SKM-1 treated with dmso at 0.1 percent for 144 hours (cell line): ENCODE results near the gene TRIM63.

Experiments
- DNase-seq: peaks from one replicate; lab custom pipeline; 2025; ENCODE audit not compliant: unreplicated experiment; lab: John Stamatoyannopoulos, UW

TRIM63 gene

DNA sequence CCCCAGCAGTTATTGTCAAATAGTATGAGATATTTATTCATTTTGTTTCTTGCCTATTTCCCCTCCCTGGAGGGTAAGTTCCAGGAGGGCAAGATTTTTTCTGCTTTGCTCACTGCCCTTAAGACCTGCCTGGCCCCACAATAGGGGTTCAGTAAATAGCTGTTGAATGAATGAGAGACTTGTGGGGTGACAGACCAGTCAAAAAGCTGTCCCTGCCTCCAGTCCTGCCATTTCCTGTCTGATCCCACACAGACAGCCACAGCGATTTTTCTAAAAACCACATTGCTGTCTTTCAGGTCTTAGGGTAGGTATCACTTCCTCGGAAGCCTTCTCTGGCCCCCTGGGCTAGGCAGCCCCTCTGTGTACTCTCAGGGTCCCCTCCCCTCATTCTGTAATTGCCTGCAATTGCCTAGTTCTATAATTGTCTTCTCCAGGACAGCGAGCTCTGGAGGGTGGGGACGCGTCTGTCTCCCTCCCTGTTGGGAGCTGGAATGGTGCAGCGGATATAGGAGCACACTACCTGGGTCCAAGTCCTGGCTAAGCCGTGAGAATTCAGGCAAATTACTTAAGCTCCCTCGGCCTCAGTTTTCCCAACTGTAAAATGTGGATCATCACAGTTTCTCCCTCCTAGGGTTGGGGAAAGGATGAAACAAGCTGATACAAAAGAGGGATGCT, 47.7 kb downstream of the TRIM63 start:
- peak; percentile 26 for DNase-seq

- no peak for DNase-seq
Observed at GRCh38 chr1:26017606-26018005, 49.8 kb downstream of the TRIM63 start.

DNA sequence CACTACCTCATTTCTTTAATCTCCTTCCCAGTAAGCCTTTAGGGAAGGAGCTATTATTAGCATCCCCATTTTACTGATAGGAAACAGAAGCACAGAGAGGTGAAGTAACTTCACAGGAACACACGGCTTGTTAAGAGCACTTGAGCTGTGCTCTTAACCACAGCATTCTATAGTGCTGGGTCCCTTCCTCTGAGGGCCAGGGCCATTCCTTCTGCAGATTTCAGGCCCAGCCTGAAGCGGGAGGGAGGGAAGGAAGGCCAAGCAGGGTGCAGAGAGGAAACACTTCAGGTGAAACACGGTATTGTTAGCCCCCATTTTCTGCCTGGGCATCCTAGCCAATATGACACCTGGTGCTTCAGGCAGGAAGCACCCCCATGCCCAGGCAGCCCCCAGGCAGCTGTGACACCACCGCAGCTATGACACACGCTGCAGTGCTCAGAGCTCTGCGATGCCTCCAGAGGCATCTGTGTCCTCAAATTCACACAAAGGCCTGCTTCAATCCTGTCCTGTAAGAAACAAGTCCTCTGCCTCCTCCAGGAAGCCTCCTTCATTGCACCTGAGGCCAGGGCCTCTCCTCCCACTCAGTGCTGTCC, 50.4 kb downstream of the TRIM63 start:
- peak; percentile 51 for DNase-seq

DNA sequence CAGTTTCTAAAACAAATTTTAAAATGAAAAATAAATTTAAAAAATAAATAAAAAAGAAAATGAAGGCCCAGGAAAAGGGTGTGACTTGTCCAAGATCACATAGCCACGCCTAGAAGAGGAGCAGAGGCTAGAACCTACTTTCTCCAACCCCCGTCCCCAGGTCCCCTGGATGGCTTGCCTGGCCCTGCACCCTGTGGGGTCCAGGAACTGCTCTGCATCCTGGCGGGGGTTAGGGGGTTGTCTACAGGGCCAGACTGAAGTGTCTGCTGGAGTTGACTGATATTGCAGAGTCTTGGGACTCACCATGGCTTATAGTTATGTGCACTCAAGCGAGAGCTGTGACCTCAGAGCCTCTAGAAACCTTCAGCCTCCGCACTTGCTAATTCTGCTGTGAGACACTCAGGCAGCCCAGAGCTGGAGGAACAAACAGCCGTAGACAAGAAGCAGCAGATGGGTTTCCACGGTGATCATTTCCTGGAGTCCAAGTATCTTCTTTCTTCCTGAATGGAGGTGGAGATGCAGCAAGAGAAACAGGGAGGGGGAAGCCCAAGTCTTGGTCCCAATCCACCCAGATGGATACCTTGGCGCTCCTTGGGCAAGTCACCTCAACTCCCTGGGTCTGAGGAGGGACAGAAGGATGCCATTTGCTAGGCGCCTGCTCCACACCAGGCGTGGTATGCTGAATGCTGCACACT, 51.0 kb downstream of the TRIM63 start:
- DNase-seq = peak; percentile 71

GRCh38 chr1:26015358-26015757, 52.1 kb downstream of the TRIM63 start:
- peak; percentile 90 for DNase-seq

DNA sequence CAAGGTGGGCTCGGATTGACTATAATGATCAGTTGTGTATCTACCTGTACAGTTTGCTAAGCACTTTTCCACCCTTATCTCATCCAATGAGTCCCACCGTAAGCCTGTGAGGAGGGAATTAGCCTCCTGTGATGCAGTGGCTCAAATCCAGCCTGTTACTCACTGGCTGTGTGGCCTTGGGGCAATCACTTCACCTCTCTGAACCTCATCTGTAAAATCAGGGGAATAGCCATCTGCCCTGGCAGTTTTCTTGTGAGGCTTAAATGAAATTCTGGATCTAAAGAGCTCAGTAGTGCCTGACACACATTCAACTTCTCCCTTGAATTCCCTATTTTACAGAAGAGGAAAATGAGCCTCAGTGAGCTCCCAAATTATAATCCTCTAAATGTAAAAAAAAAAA, 53.3 kb downstream of the TRIM63 start:
- no peak for DNase-seq

DNA sequence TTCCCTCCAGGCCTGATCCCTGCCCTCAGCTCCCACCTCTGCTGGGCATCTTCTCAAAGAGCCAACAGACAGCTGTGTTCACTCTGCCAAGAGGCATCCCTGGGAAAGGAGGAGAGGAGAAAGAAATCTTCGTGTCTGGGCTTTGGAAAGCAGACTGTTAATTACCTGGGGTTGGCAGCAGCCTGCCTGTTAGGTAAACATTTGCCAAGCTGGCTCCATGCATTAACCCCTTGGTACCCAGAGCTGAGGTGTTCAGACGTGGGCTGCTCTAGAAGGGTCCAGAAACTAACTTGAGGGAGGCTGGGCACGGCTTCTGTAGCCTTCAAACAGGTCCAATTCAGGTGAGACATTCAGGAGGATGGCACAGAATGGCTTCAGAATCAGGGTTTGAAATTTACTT, 54.6 kb downstream of the TRIM63 start:
- DNase-seq = no peak

DNA sequence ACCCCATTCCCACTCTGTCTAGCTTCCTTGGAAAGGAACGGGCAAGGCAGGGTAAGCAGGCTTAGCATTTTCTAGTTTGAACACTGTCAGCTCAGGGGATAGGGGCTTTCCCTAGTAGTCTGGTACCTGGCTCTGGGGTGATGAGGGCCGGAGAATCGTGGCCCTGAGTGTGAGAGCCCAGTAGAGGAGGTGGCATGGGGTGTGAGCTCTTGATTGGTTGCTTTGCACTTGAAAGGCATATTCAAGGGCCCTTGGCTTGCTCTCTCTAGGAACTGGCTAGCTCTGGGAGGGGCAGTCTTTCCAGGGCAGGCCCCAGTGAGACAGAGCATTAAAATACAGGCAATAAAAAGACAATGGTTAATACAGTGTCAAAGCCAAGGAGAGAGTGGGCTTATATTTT, 56.6 kb downstream of the TRIM63 start:
- no peak for DNase-seq

GRCh38 chr1:26009796-26010447, 57.5 kb downstream of the TRIM63 start:
- DNase-seq = no peak

DNA sequence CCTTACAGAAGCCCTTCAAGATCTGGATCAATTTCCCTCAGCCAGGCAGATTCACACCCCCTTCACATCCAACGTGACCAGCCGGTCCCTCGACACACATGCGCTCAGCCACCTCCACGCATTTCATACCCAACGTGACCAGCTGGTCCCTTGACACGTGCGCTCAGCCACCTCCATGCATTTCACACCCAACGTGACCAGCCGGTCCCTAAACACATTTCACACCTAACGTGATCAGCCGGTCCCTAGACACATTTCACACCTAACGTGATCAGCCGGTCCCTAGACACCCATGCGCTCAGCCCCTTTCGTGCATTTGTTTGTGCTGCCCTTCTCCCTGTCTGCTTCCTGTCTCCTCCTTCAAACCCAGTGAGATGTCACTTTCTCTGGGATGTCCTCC, 60.7 kb downstream of the TRIM63 start:
- DNase-seq = no peak

DNA sequence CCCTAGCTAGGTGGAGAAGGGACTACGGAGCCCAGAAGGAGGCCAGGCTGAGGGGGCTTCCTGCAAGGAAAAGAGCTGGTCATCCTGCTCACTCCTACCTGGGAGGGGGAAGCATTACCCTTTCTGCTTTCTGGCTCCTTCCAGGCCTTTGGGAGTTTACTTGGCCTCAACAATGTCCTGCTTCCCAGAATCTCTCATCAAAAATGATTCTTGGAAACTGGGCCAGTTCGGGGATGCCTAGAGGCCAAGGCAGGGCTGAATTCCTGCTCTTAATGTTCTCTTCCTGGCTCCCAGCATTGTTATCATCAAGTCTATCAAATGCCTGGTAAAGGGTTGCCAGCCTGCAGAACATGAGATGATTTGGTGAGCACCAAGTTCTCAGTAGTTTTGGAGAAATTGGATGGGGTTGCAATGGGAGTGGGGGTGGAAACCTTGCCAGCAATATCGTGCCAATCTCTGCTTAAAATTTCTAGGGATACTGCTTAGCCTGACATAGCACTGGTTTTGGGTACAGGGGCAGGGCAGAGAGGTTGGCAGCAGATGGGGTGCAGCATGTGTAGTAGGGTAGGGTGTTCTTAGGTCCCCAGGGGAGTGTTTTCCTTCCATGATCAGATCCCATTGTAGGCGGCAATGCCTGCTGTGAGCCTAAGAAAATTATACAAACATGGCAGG, 61.9 kb downstream of the TRIM63 start:
- DNase-seq = no peak

- no peak for DNase-seq
Observed at GRCh38 chr1:26003756-26004155, 63.7 kb downstream of the TRIM63 start.

GRCh38 chr1:26003262-26003661, 64.2 kb downstream of the TRIM63 start:
- DNase-seq = peak; percentile 16
